ENCODE results near the gene CBR1.

Gene CBR1

GRCh38 chr21:36115138-36115730, 45.4 kb downstream of the CBR1 start:
- DNase-seq (ENCODE audit: low spot score) = no peak

GRCh38 chr21:36117286-36117741, 47.5 kb downstream of the CBR1 start:
- DNase-seq (ENCODE audit: low spot score) = no peak

GRCh38 chr21:36120304-36120888, 50.6 kb downstream of the CBR1 start:
- DNase-seq (ENCODE audit: low spot score) = no peak
